Measurements from ENCODE around the gene ALDH8A1.

ALDH8A1 gene

GRCh38 chr6:134936476-134936875 is 13.4 kb downstream of the ALDH8A1 start:
- DNase-seq, result no peak
- no peaks in the 10 kb centered on the region for H3K27me3 Mint-ChIP-seq
- no peak overlapping the region for H3K4me3 Mint-ChIP-seq
- no peaks in the 10 kb centered on the region for H3K9me3 Mint-ChIP-seq
- no peaks in the 10 kb centered on the region for H3K36me3 Mint-ChIP-seq (ENCODE audit: low read depth)
- H3K4me1 Mint-ChIP-seq (ENCODE audit: low read depth), result peaks cover 11% of the 10 kb centered on the region
- no peak overlapping the region for H3K27ac Mint-ChIP-seq

- H3K9me3 Mint-ChIP-seq, result no peaks in the 10 kb centered on the region
- no peaks in the 10 kb centered on the region for H3K36me3 Mint-ChIP-seq (ENCODE audit: low read depth)
- DNase-seq, result no peak
- H3K27me3 Mint-ChIP-seq, result no peaks in the 10 kb centered on the region
- no peak overlapping the region for H3K27ac Mint-ChIP-seq
- peaks cover 11% of the 10 kb centered on the region for H3K4me1 Mint-ChIP-seq (ENCODE audit: low read depth)
- H3K4me3 Mint-ChIP-seq, result no peak overlapping the region
These were observed 15.0 kb downstream of the ALDH8A1 start for GRCh38 chr6:134934793-134935485.

GRCh38 chr6:134932535-134933470 is 17.1 kb downstream of the ALDH8A1 start:
- Mint-ChIP-seq H3K27me3 (no peaks in the 10 kb centered on the region), H3K4me3 (no peak overlapping the region), H3K36me3 (ENCODE audit: low read depth) (no peaks in the 10 kb centered on the region), H3K27ac (no peak overlapping the region), H3K9me3 (no peaks in the 10 kb centered on the region), H3K4me1 (ENCODE audit: low read depth) (no peaks in the 10 kb centered on the region)
- DNase-seq, result no peak

GRCh38 chr6:134932098-134932497 is 17.8 kb downstream of the ALDH8A1 start:
- H3K27ac Mint-ChIP-seq, result no peak overlapping the region
- H3K4me3 Mint-ChIP-seq, result no peak overlapping the region
- no peak for DNase-seq
- H3K27me3 Mint-ChIP-seq, result no peaks in the 10 kb centered on the region
- no peaks in the 10 kb centered on the region for H3K9me3 Mint-ChIP-seq
- no peaks in the 10 kb centered on the region for H3K36me3 Mint-ChIP-seq (ENCODE audit: low read depth)
- no peaks in the 10 kb centered on the region for H3K4me1 Mint-ChIP-seq (ENCODE audit: low read depth)

GRCh38 chr6:134930463-134930862 is 19.4 kb downstream of the ALDH8A1 start:
- no peaks in the 10 kb centered on the region for H3K4me1 Mint-ChIP-seq (ENCODE audit: low read depth)
- no peaks in the 10 kb centered on the region for H3K36me3 Mint-ChIP-seq (ENCODE audit: low read depth)
- H3K27ac Mint-ChIP-seq, result no peak overlapping the region
- H3K4me3 Mint-ChIP-seq, result no peak overlapping the region
- no peaks in the 10 kb centered on the region for H3K27me3 Mint-ChIP-seq
- H3K9me3 Mint-ChIP-seq, result no peaks in the 10 kb centered on the region
- DNase-seq, result no peak

- Mint-ChIP-seq H3K27ac (no peak overlapping the region), H3K4me1 (ENCODE audit: low read depth) (no peaks in the 10 kb centered on the region)
These were observed 21.6 kb downstream of the ALDH8A1 start for GRCh38 chr6:134928151-134928900.

GRCh38 chr6:134925800-134926199 is 24.1 kb downstream of the ALDH8A1 start:
- H3K27ac Mint-ChIP-seq, result no peak overlapping the region
- no peaks in the 10 kb centered on the region for H3K9me3 Mint-ChIP-seq
- DNase-seq, result no peak
- H3K4me3 Mint-ChIP-seq, result no peak overlapping the region
- H3K36me3 Mint-ChIP-seq (ENCODE audit: low read depth), result no peaks in the 10 kb centered on the region
- no peaks in the 10 kb centered on the region for H3K4me1 Mint-ChIP-seq (ENCODE audit: low read depth)
- H3K27me3 Mint-ChIP-seq, result no peaks in the 10 kb centered on the region

More at GRCh38 chr6:134928151-134928900, 21.6 kb downstream of the ALDH8A1 start:
- Mint-ChIP-seq H3K9me3 (no peaks in the 10 kb centered on the region), H3K4me3 (no peak overlapping the region), H3K27me3 (no peaks in the 10 kb centered on the region), H3K36me3 (ENCODE audit: low read depth) (no peaks in the 10 kb centered on the region)
- DNase-seq, result no peak

GRCh38 chr6:134921721-134922261 is 28.1 kb downstream of the ALDH8A1 start:
- Mint-ChIP-seq H3K27me3 (no peaks in the 10 kb centered on the region), H3K27ac (no peak overlapping the region), H3K4me3 (no peak overlapping the region)

GRCh38 chr6:134921276-134921675 is 28.6 kb downstream of the ALDH8A1 start:
- Mint-ChIP-seq H3K4me1 (ENCODE audit: low read depth) (no peaks in the 10 kb centered on the region), H3K36me3 (ENCODE audit: low read depth) (no peaks in the 10 kb centered on the region), H3K27ac (no peak overlapping the region), H3K9me3 (no peaks in the 10 kb centered on the region), H3K27me3 (no peaks in the 10 kb centered on the region), H3K4me3 (no peak overlapping the region)
- no peak for DNase-seq

More at GRCh38 chr6:134921721-134922261, 28.1 kb downstream of the ALDH8A1 start:
- H3K36me3 Mint-ChIP-seq (ENCODE audit: low read depth), result no peaks in the 10 kb centered on the region
- no peak for DNase-seq
- H3K9me3 Mint-ChIP-seq, result no peaks in the 10 kb centered on the region
- no peaks in the 10 kb centered on the region for H3K4me1 Mint-ChIP-seq (ENCODE audit: low read depth)

- Mint-ChIP-seq H3K9me3 (no peaks in the 10 kb centered on the region), H3K27ac (no peak overlapping the region), H3K4me3 (no peak overlapping the region), H3K36me3 (ENCODE audit: low read depth) (no peaks in the 10 kb centered on the region), H3K4me1 (ENCODE audit: low read depth) (no peaks in the 10 kb centered on the region), H3K27me3 (no peaks in the 10 kb centered on the region)
- DNase-seq, result no peak
These were observed 29.5 kb downstream of the ALDH8A1 start for GRCh38 chr6:134920422-134920821.

- H3K9me3 Mint-ChIP-seq, result no peaks in the 10 kb centered on the region
- no peaks in the 10 kb centered on the region for H3K36me3 Mint-ChIP-seq (ENCODE audit: low read depth)
- no peaks in the 10 kb centered on the region for H3K27me3 Mint-ChIP-seq
- no peak overlapping the region for H3K4me3 Mint-ChIP-seq
- no peak overlapping the region for H3K27ac Mint-ChIP-seq
- no peaks in the 10 kb centered on the region for H3K4me1 Mint-ChIP-seq (ENCODE audit: low read depth)
- no peak for DNase-seq
These were observed 31.4 kb downstream of the ALDH8A1 start for GRCh38 chr6:134918418-134918961.

GRCh38 chr6:134911547-134911946 is 38.4 kb downstream of the ALDH8A1 start:
- no peak overlapping the region for H3K27ac Mint-ChIP-seq
- no peaks in the 10 kb centered on the region for H3K27me3 Mint-ChIP-seq
- DNase-seq, result no peak
- H3K4me1 Mint-ChIP-seq (ENCODE audit: low read depth), result no peaks in the 10 kb centered on the region
- no peak overlapping the region for H3K4me3 Mint-ChIP-seq
- no peaks in the 10 kb centered on the region for H3K36me3 Mint-ChIP-seq (ENCODE audit: low read depth)
- no peaks in the 10 kb centered on the region for H3K9me3 Mint-ChIP-seq

GRCh38 chr6:134910593-134910935 is 39.3 kb downstream of the ALDH8A1 start:
- Mint-ChIP-seq H3K9me3 (no peaks in the 10 kb centered on the region), H3K27me3 (no peaks in the 10 kb centered on the region), H3K36me3 (ENCODE audit: low read depth) (no peaks in the 10 kb centered on the region), H3K27ac (no peak overlapping the region), H3K4me1 (ENCODE audit: low read depth) (no peaks in the 10 kb centered on the region), H3K4me3 (no peak overlapping the region)
- DNase-seq, result no peak
